Subcutaneous adipose tissue (tissue), 4 donors: ENCODE results near the gene KERA. TPM values are rescaled to one million over a fixed set of nuclear protein-coding genes. Genes with fewer than 3 reads are reported as not detected.

Experiments used
- CTCF ChIP-seq: fragments of 450-650 bp; IDR thresholded peaks from one replicate; pipeline ENCODE4 v1.5.1; 2016; ENCODE audit warnings: low read depth, mild to moderate bottlenecking, control low read depth, antibody characterized with exemption, moderate library complexity
- total RNA-seq, 4 donors: library from RNA; depleted of rRNA; stranded (reverse); fragments of >200 nt; gene quantifications; one replicate each; pipeline ENCODE4 v1.1.0, GENCODE V29; 2016

KERA gene
- total RNA-seq, 4 donors from 2014 or later, result not detected

- no peak for TF ChIP-seq CTCF
These were observed 20.5 kb downstream of the KERA start for GRCh38 chr12:91037276-91037675.

GRCh38 chr12:91033251-91033650, 24.6 kb downstream of the KERA start:
- TF ChIP-seq CTCF, result no peak

DNA sequence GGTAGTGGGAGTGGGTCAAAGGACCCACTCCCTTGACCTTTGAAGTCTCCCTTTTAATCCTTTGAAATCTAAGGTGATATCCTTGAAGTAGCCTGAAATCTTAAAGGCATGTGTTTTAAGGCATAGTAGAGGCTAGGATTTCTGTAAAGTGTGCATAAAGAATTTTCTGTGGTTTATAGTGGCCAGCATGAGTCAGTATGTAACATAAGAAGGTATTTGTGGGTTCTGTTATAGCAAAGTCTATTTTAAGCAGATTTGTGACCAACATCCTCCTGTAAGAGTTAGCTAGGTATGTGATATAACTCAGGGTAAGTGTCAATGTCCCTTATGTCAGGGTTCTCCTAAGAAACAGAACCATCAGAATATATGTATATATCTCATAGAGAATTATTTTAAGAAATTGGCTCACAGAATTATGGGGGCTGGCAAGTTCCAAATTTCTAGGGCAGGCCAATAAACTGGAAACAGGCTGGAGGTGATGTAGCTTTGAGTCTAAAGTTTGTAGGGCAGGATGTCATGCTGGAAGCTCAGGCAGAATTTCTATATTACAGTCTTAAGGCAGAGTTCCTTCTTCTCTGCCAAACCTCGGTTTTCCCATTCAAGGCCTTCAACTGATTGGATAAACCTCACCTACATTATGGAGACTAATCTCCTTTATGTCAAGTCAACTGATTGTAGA, 34.4 kb downstream of the KERA start:
- TF ChIP-seq CTCF, result no peak

DNA sequence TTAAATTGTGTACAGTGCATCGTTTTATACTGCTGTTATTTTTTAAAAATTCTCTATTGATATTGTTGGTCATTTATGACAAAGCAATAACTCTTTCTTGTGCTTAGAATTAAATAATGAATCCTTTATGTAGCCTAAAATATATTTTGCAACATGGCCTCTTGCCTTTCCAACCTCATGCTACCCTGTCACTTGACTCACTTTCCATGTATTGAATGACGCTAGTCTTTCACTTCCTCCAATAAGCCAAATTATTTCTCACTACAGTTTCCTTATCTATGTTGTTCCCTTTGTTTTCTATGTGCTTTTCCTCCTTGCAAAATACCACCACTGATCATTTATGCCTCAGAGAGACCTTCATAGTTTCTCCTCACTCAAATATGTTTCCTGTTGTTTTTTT, 36.7 kb downstream of the KERA start:
- TF ChIP-seq CTCF, result no peak

DNA sequence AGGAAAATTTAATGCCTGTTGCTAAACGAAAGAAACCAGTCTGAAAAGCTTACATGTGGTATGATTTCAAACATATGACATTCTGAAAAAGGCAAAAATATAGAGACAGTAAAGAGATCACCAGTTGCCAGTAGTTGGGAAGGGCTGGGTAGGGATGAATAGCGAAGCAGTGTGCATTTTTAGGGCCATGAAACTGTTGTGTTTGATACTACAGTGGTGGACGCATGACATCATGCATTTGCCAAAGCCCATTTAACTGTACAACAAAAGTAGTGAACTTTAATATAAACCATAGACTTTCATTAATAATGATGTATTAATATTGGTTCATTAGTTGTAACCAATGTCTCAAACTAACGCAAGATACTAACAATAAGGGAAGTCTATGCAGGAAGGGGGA, 38.4 kb downstream of the KERA start:
- TF ChIP-seq CTCF, result no peak

DNA sequence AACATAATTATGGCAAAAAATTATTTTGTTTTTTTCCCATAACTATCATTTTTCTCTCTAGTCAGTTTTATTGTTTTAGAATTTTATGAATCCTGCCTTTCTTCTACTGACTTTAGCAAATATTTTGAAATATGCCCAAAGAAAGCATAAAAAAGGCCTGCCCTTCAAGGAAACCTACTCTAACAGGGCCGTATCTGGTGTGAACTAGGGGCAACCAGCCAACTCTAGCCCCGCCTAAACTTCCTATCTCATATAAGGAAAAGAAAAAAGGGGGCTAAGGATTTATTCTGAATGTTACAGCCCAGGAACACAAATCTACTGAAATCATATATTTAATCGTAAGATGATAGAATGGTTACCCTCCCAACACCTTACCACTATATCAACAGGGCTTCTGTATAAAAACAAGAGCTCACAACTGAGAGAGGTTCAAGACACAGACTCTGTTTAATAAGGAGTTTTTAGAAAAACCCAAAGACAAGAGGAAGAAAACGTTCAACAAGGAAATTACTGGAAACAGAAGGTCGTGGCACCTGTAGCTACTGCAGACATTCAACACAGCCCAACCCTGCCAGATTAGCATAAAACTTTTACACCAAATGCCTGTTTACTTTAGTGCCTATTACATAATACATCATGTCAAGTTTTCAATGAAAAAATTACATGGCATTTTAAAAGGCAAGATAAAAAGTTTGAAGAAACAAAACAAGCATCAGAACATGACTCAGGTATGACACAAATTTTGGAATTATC, 40.1 kb downstream of the KERA start:
- no peak for TF ChIP-seq CTCF

GRCh38 chr12:91017043-91017442, 40.8 kb downstream of the KERA start:
- no peak for TF ChIP-seq CTCF
